SKM-1 (cell line): ENCODE results near the gene P4HA1.
A peak's percentile ranks its signal among the peaks of the same experiment; 100 is the strongest.

Experiments
- DNase-seq: peaks from one replicate; lab custom pipeline; 2025; ENCODE audit not compliant: unreplicated experiment; lab: John Stamatoyannopoulos, UW

Gene P4HA1

GRCh38 chr10:73094986-73095480 is 1.6 kb downstream of the P4HA1 start:
- DNase-seq = no peak

GRCh38 chr10:73093922-73094850 is 2.5 kb downstream of the P4HA1 start:
- no peak for DNase-seq

DNA sequence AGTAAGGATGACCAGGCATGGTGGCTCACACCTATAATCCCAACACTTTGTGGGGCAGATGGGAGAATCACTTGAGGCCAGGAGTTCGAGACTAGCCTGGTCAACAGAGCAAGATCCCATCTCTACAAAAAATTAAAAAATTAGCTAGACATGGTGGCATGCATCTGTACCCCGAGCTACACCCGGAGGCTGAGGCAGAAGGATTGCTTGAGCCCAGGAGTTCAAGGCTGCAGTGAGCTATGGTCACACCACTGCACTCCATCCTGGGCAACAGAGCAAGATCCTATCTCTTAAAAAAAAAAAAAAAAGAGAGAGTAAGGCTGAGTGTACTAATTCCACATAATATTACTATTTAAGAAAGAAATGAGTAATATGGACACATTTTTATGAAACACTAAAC is 3.8 kb downstream of the P4HA1 start:
- no peak for DNase-seq

GRCh38 chr10:73088304-73088703 is 8.4 kb downstream of the P4HA1 start:
- DNase-seq = no peak

DNA sequence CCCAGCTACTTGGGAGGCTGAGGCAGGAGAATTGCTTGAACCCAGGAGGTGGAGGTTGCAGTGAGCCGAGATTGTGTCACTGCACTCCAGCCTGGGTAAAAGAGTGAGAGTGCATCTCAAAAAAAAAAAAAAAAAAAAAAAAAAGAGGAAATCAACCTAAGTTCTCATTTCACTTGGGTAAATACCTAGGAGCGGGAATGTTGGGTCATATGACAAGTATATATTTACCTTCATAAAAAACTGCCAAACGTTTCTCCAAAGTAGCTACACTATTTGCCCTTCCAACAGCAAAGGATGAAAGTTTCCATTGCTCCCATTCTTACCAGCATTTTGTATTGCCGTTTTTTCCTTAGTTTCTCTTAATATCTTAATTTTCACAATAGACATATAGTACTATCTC is 9.8 kb downstream of the P4HA1 start:
- DNase-seq = no peak

DNA sequence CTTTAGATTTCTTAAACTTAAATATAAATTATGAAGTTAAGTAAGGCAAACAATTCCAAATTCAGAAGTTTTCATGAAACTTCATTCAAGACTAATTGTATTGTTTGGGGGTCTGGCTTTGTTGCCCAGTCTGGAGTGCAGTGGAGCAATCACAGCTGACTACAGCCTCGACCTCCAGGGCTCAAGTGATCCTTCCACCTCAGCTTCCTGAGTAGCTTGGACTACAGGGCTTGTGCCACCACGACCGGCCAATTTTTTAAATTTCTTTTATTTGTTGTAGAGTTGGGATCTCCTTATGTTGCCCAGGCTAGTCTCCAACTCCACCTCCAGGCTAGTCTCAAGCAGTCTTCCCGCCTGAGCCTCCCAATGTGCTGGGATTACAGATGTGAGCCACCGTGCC is 12.5 kb downstream of the P4HA1 start:
- DNase-seq = no peak

GRCh38 chr10:73083221-73083620 is 13.4 kb downstream of the P4HA1 start:
- no peak for DNase-seq

DNA sequence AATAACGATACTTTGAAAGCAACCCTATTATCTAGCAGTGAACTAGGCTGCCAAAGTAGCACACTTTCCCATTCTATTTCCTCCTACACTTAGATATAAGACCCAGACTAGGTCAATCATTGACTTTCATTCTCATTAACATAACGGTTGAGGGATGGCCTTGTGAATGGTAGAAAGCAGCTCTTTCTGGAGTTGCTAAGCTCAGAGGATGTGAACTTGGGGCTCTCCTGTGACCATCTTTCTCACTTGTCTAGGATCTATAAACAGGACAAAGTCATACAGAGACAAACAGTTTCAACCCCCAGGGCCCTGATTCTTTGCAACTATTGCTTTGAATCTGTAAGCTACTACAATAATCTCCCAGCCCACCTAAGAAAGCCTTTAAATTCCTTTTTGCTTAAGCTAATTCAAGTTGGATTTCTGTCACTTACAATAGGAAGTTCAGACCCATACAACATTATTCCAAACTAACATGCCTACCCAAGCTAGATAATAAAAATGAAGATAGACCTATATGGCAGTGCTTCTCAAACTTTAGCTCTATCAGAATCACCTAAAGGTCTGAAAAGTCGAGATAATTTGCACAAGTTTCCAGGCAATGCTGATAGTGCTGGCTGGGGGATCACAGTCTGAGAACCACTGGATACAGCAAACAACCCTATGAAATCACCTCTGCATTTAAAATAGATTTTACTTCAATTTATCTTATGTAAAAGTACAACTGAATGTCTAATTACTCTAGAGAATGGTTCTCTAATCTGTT is 16.7 kb downstream of the P4HA1 start:
- no peak for DNase-seq

DNA sequence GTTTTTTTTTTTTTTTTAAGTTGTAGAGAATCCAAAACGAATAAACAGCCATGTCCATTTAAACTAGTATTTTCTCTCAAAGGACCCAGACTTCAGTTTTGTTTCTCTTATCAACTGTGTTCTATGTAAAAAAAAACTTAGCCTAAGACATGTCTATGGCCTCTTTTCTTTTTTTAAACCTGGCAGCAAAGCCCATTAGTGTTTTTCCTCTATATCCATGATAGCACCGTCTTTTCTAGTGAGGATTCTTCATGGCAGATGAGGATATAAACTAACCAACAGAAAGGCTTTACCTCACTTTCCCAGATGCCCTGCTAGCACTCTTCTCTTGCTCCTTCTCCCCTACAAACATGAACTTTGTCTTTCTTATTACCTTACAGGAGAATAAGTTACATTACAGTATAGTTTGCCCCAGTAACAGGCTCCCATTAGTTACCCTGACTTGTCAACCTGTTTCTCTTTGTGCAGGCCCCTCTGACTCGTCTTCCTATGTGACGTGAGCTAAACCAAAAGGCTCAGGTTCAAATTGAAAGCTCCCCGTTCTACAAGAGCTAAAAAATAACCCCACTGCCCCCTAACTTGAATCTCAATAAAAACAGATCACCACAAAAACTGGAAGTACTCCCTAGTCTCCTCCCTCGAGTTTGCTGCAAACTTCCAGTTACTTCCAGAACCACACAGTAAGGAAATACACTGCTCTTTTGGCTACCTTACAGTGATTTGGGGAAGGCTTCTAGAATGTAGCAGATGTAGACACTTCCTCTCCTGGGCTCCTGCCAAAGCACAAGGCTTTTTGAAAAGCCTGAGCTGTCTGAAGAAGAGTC is 20.1 kb downstream of the P4HA1 start:
- peak; percentile 6 for DNase-seq

GRCh38 chr10:73075829-73076228 is 20.8 kb downstream of the P4HA1 start:
- no peak for DNase-seq

DNA sequence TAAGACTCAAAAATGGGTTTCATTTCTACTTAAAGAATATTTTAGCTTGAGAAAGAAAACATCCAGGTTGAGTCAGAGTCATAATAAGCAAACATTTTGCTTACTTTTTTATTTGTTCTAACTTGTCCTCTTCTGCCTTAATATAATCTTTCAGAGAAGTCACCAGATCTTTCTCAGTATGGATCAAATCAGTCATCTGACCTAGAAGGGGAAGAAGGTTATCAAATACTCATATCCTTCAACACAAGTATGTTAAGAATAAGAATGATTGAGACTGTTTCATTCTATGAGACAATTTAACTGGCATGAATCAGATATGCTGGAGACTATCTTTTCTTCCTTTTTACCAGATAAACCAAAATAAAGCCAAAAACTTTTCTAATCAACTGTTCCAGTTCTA is 23.0 kb downstream of the P4HA1 start:
- no peak for DNase-seq

- DNase-seq = no peak
Observed at GRCh38 chr10:73065441-73065840, 31.2 kb downstream of the P4HA1 start.

DNA sequence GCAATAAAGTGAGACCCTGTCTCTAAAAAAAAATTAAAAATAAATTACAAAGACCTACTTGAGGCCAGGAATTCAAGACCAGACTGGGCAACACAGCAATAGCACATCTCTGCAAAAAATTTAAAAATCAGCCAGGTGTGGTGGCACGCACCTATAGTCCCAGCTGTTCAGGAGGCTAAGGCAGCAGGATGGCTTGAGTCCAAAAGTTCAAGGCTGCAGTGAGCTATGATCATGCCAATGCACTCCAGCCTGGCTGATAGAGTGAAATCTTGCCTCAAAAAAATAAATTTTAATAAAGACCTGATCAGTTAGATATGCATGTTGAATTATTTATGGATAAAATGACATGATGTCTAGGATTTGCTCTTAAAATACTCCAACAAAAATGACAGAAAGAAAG is 34.9 kb downstream of the P4HA1 start:
- DNase-seq = no peak

- no peak for DNase-seq
Observed at GRCh38 chr10:73060738-73061635, 35.7 kb downstream of the P4HA1 start.

DNA sequence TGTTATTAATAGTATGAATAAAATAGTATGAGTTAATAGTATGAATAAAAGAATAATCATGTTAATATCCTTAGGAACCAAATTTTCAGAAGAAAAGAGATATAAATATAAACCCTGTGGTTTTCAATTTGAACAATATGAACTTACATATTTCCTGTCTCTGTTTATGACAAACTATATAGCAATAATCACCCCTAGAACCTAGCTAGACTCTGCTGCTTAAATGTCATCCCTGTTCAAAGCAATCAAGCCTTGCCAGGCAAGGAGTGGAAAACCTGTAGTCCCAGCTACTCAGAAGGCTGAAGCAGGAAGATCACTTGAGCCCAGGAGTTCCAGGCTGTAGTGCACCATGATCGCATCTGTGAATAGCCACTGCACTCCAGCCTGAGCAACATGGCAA is 36.5 kb downstream of the P4HA1 start:
- no peak for DNase-seq

DNA sequence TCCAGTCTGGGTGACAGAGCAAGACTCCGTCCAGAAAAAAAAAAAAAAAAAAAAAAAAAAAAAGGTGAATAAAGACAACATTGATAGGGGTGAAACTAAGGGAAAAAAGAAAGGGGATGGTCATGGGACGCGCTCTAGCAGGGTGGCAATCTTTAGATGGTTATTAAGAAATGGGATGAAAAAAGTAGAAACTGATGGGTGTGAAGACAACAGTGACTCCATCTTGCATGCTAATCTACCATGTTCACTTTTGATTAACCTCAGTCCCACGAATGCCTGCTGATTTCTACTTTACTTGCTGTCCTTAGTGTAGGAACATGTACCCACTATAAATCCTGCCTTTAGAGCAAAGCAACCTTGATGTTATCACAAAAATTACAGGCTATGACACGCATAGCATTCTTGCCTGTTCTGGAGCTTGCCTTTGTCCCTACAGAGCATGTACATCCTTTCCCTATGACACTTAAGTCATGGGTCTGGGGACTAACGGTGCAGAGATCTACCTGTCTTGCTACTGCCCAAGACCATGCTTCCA is 38.5 kb downstream of the P4HA1 start:
- DNase-seq = no peak

- no peak for DNase-seq
Observed at GRCh38 chr10:73054286-73054685, 42.4 kb downstream of the P4HA1 start.

DNA sequence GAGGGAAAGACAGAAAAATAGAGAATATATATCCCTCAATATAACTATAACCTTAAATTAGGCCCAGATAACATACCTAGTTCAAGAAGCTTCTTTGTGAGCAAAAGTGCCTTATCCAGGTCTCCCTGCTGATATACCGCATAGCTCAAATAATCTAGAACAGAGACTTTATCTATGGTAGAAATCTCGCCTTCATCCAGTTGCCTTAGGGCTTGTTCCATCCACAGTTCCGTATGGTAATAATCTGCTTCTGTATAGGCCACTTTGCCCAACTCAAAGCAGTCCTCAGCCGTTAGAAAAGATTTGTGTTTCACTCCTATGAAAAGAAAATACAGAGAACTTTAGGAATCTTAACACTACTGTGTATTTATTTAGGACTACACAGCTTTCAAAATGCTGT is 43.4 kb downstream of the P4HA1 start:
- DNase-seq = no peak

- DNase-seq = no peak
Observed at GRCh38 chr10:73044378-73045285, 52.0 kb downstream of the P4HA1 start.
